IMR-90 (cell line): ENCODE results near the gene WNT3. TPM values are rescaled to one million over a fixed set of nuclear protein-coding genes. Genes with fewer than 3 reads are reported as not detected.

Experiments used
- ATAC-seq: fragments of 200-7000 bp; cut with Tn5 transposase; 2 replicates; pipeline ENCODE4 v1.9.1; 2020; ENCODE audit warnings: low read depth, mild to moderate bottlenecking, moderate library complexity
- BruUV-seq: library from RNA; stranded (reverse); fragments of 400-500 nt; replicated peaks from 2 replicates; lab custom pipeline; 2021; lab: Mats Ljungman, UMichigan
- CTCF ChIA-PET: fragments of 300-600 bp; formaldehyde crosslinking; extraction: SDS; loops from one replicate; lab custom pipeline; 2021; ENCODE audit warnings: antibody characterized with exemption; lab: Yijun Ruan, JAX
- POLR2A ChIA-PET: fragments of 300-600 bp; sonication (Branson Sonifier 250); formaldehyde crosslinking; loops from one replicate; lab custom pipeline; 2022; ENCODE audit warnings: antibody characterized with exemption; ENCODE audit not compliant: unreplicated experiment; lab: Charles Lee
- DNase-seq: peaks from one replicate; pipeline ENCODE4 v3.0.0; 2013
- H2AFZ ChIP-seq: replicated peaks from 2 replicates; pipeline ENCODE3; 2013; ENCODE audit warnings: low read length, mild to moderate bottlenecking; ENCODE audit not compliant: poor library complexity
- H2AK5ac ChIP-seq: 2 replicates; pipeline ENCODE4 v1.6.1; 2013; ENCODE audit warnings: low read depth, low read length, inconsistent platforms
- H2AK9ac ChIP-seq: replicated peaks from 2 replicates; pipeline ENCODE3; 2013; ENCODE audit warnings: mild to moderate bottlenecking, low read depth, low read length, moderate library complexity; ENCODE audit not compliant: poor library complexity
- H2BK120ac ChIP-seq: 2 replicates; pipeline ENCODE4 v1.6.1; 2013; ENCODE audit warnings: low read depth, low read length, inconsistent platforms
- H2BK15ac ChIP-seq: 3 replicates; pipeline ENCODE4 v1.6.1; 2013; ENCODE audit warnings: low read depth, low read length, inconsistent platforms
- H2BK20ac ChIP-seq: 2 replicates; pipeline ENCODE4 v1.6.1; 2013; ENCODE audit warnings: low read depth, mild to moderate bottlenecking, inconsistent platforms, low read length, moderate library complexity
- H2BK5ac ChIP-seq: 2 replicates; pipeline ENCODE4 v1.6.1; 2013; ENCODE audit warnings: mild to moderate bottlenecking, low read depth, low read length, inconsistent platforms; ENCODE audit not compliant: poor library complexity, severe bottlenecking
- H3K14ac ChIP-seq: replicated peaks from 2 replicates; pipeline ENCODE4 v1.6.1; 2013; ENCODE audit warnings: low read depth, low read length, inconsistent platforms
- H3K18ac ChIP-seq: 2 replicates; pipeline ENCODE4 v1.6.1; 2013; ENCODE audit warnings: low read depth, low read length, control low read depth
- H3K23ac ChIP-seq: 2 replicates; pipeline ENCODE4 v1.6.1; 2013; ENCODE audit warnings: low read depth, low read length, inconsistent platforms
- H3K27ac ChIP-seq: 2 replicates; pipeline ENCODE4 v1.5.1; 2013; ENCODE audit warnings: mild to moderate bottlenecking, control low read depth, low read length; ENCODE audit not compliant: insufficient read depth
- H3K27me3 ChIP-seq: 2 replicates; pipeline ENCODE4 v1.6.1; 2013; ENCODE audit warnings: low read length; ENCODE audit not compliant: control insufficient read depth, insufficient read depth
- H3K36me3 ChIP-seq: 2 replicates; pipeline ENCODE4 v1.6.1; 2013; ENCODE audit warnings: low read length, mixed read lengths; ENCODE audit not compliant: control insufficient read depth, insufficient read depth
- H3K4ac ChIP-seq: 2 replicates; pipeline ENCODE4 v1.6.1; 2013; ENCODE audit warnings: low read depth, low read length, inconsistent platforms
- H3K4me1 ChIP-seq: 2 replicates; pipeline ENCODE4 v1.6.1; 2013; ENCODE audit warnings: low read length, mixed read lengths; ENCODE audit not compliant: control insufficient read depth, insufficient read depth
- H3K4me2 ChIP-seq: 2 replicates; pipeline ENCODE4 v1.6.1; 2013; ENCODE audit warnings: low read depth, mild to moderate bottlenecking, control low read depth, low read length, moderate library complexity
- H3K4me3 ChIP-seq: 2 replicates; pipeline ENCODE4 v1.5.1; 2013; ENCODE audit warnings: low read depth, mild to moderate bottlenecking, control low read depth, low read length, moderate library complexity; ENCODE audit not compliant: insufficient read depth
- H3K56ac ChIP-seq: 2 replicates; pipeline ENCODE4 v1.6.1; 2013; ENCODE audit warnings: low read length, inconsistent platforms; ENCODE audit not compliant: insufficient read depth; ENCODE audit errors: extremely low read depth
- H3K79me1 ChIP-seq, 2 experiments: 2 replicates each; pipeline ENCODE4 v1.6.1; 2013; ENCODE audit warnings: low read length in 2 of 2, inconsistent platforms in 1 of 2, low read depth in 1 of 2
- H3K9ac ChIP-seq: 2 replicates; pipeline ENCODE4 v1.6.1; 2013; ENCODE audit warnings: low read depth, low read length, control low read depth
- H3K9me1 ChIP-seq: 2 replicates; pipeline ENCODE4 v1.6.1; 2013; ENCODE audit warnings: low read length, inconsistent platforms; ENCODE audit not compliant: insufficient read depth
- H3K9me3 ChIP-seq: 2 replicates; pipeline ENCODE4 v1.6.1; 2013; ENCODE audit warnings: low read length; ENCODE audit not compliant: control insufficient read depth, insufficient read depth
- H4K20me1 ChIP-seq: 2 replicates; pipeline ENCODE4 v1.6.1; 2013; ENCODE audit warnings: low read length, inconsistent platforms; ENCODE audit not compliant: insufficient read depth
- H4K5ac ChIP-seq: 2 replicates; pipeline ENCODE4 v1.6.1; 2013; ENCODE audit warnings: mild to moderate bottlenecking, low read depth, low read length, control low read depth
- H4K8ac ChIP-seq, 2 experiments: 2 replicates each; pipeline ENCODE4 v1.6.1; 2013; ENCODE audit warnings: low read depth in 2 of 2, low read length in 2 of 2, control low read depth in 1 of 2, inconsistent platforms in 1 of 2
- H4K91ac ChIP-seq: 2 replicates; pipeline ENCODE4 v1.6.1; 2013; ENCODE audit warnings: low read depth, low read length, inconsistent platforms; ENCODE audit not compliant: insufficient read depth
- BHLHE40 ChIP-seq: fragments of 150-350 bp; IDR thresholded peaks from 2 replicates; pipeline ENCODE4 v1.6.1; 2016; ENCODE audit warnings: mild to moderate bottlenecking, low read depth, low read length
- CEBPB ChIP-seq: IDR thresholded peaks from 2 replicates; pipeline ENCODE4 v1.6.1; 2012; ENCODE audit warnings: low read depth, low read length, improper control_type of control experiment
- CTCF ChIP-seq: conservative IDR thresholded peaks from 2 replicates; pipeline ENCODE4 v1.5.1; 2012; ENCODE audit warnings: mild to moderate bottlenecking, low read depth, low read length, improper control_type of control experiment
- NFE2L2 ChIP-seq: fragments of 150-350 bp; IDR thresholded peaks from 2 replicates; pipeline ENCODE4 v1.6.1; 2016; ENCODE audit warnings: low read depth, mild to moderate bottlenecking, low read length
- RCOR1 ChIP-seq: IDR thresholded peaks from 2 replicates; pipeline ENCODE4 v1.6.1; 2012; ENCODE audit warnings: mild to moderate bottlenecking, low read length, improper control_type of control experiment; ENCODE audit not compliant: insufficient replicate concordance
- USF2 ChIP-seq: fragments of 150-350 bp; IDR thresholded peaks from 2 replicates; pipeline ENCODE4 v1.6.1; 2017; ENCODE audit warnings: mild to moderate bottlenecking, antibody characterized with exemption, low read length, low read depth
- WGBS, 2 experiments: methylation state at CpG; one replicate each; pipeline versions ENCODE4 v1.1.5 to v1.1.7; 2013; ENCODE audit warnings: missing lambda C conversion rate in 2 of 2; ENCODE audit not compliant: insufficient read length in 1 of 2; ENCODE audit errors: extremely low coverage in 2 of 2; 5-methylcytosine and 5-hydroxymethylcytosine counted together
- dilution Hi-C: fragments of 300-500 bp; cut with HindIII; formaldehyde crosslinking; loops from one replicate; pipeline ENCODE4 v1.14.3; 2018; ENCODE audit warnings: low sequenced_read_pairs; ENCODE audit not compliant: unreplicated experiment
- in situ Hi-C: fragments of 300-500 bp; cut with MboI; formaldehyde crosslinking; loops from 3 replicates; pipeline ENCODE4 v1.14.3; 2019; ENCODE audit warnings: low sequenced_read_pairs, inconsistent platforms, mixed read lengths
- intact Hi-C: fragments of 100-400 bp; cut with micrococcal nuclease; formaldehyde crosslinking; loops from 2 replicates; pipeline ENCODE4 v1.10.0; 2022
- polyA plus RNA-seq, 3 experiments: library from polyadenylated mRNA; depleted of rRNA; stranded (reverse); fragments of >200 nt; gene quantifications; 2 replicates each; pipeline ENCODE4 v1.2.3, GENCODE V29; 2012; ENCODE audit warnings: low replicate concordance in 1 of 3
- total RNA-seq: library from RNA; depleted of rRNA; stranded (reverse); fragments of >200 nt; gene quantifications from 2 replicates; pipeline ENCODE4 v1.2.3, GENCODE V29; 2012

The WNT3 gene
- total and polyA plus RNA-seq, 2 of the 4 experiments (the other 2 are of a cell fraction) = 0.72 to 1.0 TPM

- H3K36me3 ChIP-seq = peaks cover 21% of the 10 kb centered on the region
- H3K9ac ChIP-seq = no peak overlapping the region
- H2AK9ac ChIP-seq = no peak overlapping the region
- dilution Hi-C loops (no loop called here), intact Hi-C loops (no loop called here), in situ Hi-C loops (no loop called here)
- H2BK15ac ChIP-seq = no peak overlapping the region
- no TSS peak for BruUV-seq
- no peak overlapping the region for H4K8ac ChIP-seq
- no peaks in the 10 kb centered on the region for H3K79me1 ChIP-seq
- ChIA-PET POLR2A (no interaction called here), CTCF (interaction anchor here (1.0 kb wide), 1 partner anchor 14 kb away, joined by 3 read pairs; no protein-coding TSS in a partner anchor)
- H3K4me2 ChIP-seq = no peak overlapping the region
- H3K27me3 ChIP-seq = no peaks in the 10 kb centered on the region
- no peak overlapping the region for H3K56ac ChIP-seq
- H2AFZ ChIP-seq = no peak overlapping the region
- H4K91ac ChIP-seq = no peak overlapping the region
- no peak overlapping the region for H3K4me3 ChIP-seq
- H2BK120ac ChIP-seq = no peak overlapping the region
- no peak overlapping the region for H2BK5ac ChIP-seq
- no peak overlapping the region for H4K5ac ChIP-seq
- no peak overlapping the region for H3K23ac ChIP-seq
- H3K4me1 ChIP-seq = no peaks in the 10 kb centered on the region
- H3K9me3 ChIP-seq = no peaks in the 10 kb centered on the region
- no peak overlapping the region for H3K14ac ChIP-seq
- H3K27ac ChIP-seq = no peak overlapping the region
- no peak overlapping the region for H2AK5ac ChIP-seq
- TF ChIP-seq CTCF (no peak), BHLHE40 (no peak), RCOR1 (no peak), USF2 (no peak), NFE2L2 (no peak), CEBPB (no peak)
- 100% methylated on average over 1 of the region's 4 CpGs; no CpG with 5 or more reads in 1 of the 2 experiments for WGBS, 2 experiments
- no peaks in the 10 kb centered on the region for H4K20me1 ChIP-seq
- DNase-seq = no peak
- H3K18ac ChIP-seq = no peak overlapping the region
- no peak for ATAC-seq
- H2BK20ac ChIP-seq = no peak overlapping the region
- H3K4ac ChIP-seq = no peak overlapping the region
- peaks cover 4% of the 10 kb centered on the region for H3K9me1 ChIP-seq
Observed at GRCh38 chr17:46751425-46751824, 67.1 kb downstream of the WNT3 start.
